Adrenal gland (tissue), 5 donors: ENCODE measurements around the gene COBLL1.

Experiments used
- CTCF ChIP-seq, 6 experiments: fragments of 450-650 bp in 4 of 6; fragments of 200-600 bp in 2 of 6; sonication (generic) in 1 of 6; IDR thresholded peaks; 1 replicate in 5 of 6; 2 replicates in 1 of 6; pipeline versions ENCODE4 v1.5.1 to v1.8.0; 2016 to 2021; ENCODE audit warnings: antibody characterized with exemption in 6 of 6, mild to moderate bottlenecking in 2 of 6, moderate library complexity in 1 of 6
- POLR2A ChIP-seq, 2 donors: fragments of 450-650 bp; IDR thresholded peaks; one replicate each; pipeline ENCODE4 v1.6.1; 2017; ENCODE audit warnings: antibody characterized with exemption in 2 of 2, mild to moderate bottlenecking in 2 of 2, moderate library complexity in 1 of 2
- donor health status: DM: no; HTN: no; CAD: no.

- peak; percentile 8 to 67 (median 46) for TF ChIP-seq CTCF (IDR thresholded peaks at IDR 0.05)
- TF ChIP-seq POLR2A (IDR thresholded peaks at IDR 0.05): no peak
These were observed 124.4 kb downstream of the COBLL1 start for GRCh38 chr2:164717000-164717803.
